HepG2 (cell line): ENCODE data around the gene KDM5A.

Experiments
- ARHGAP35 ChIP-seq: sonication (generic); formaldehyde crosslinking; IDR thresholded peaks from 2 replicates; pipeline ENCODE4 v1.9.0; 2022; ENCODE audit warnings: mild to moderate bottlenecking, inconsistent platforms, moderate library complexity, missing genetic modification reagents, borderline replicate concordance
- ATF3 ChIP-seq: sonication (generic); formaldehyde crosslinking; IDR thresholded peaks from 2 replicates; pipeline ENCODE4 v1.4.0; 2020; ENCODE audit warnings: missing genetic modification reagents
- CREM ChIP-seq, 2 experiments: sonication (generic) in 1 of 2; formaldehyde crosslinking in 1 of 2; IDR thresholded peaks; 2 replicates each; pipeline versions ENCODE4 v1.4.0 to v1.6.1; 2016 to 2020; ENCODE audit warnings: antibody characterized with exemption in 1 of 2, mild to moderate bottlenecking in 1 of 2, missing genetic modification reagents in 1 of 2
- ETS1 ChIP-seq: sonication (generic); formaldehyde crosslinking; IDR thresholded peaks from 2 replicates; pipeline ENCODE4 v1.4.0; 2020; ENCODE audit warnings: missing genetic modification reagents
- HNRNPL ChIP-seq: fragments of 200-400 bp; formaldehyde crosslinking; IDR thresholded peaks from 2 replicates; pipeline ENCODE4 v1.6.1; 2017; ENCODE audit warnings: mild to moderate bottlenecking, low read depth, low read length
- POLR2A ChIP-seq, 2 experiments: IDR thresholded peaks; 2 replicates each; pipeline ENCODE4 v1.6.1; 2011; ENCODE audit warnings: low read depth in 2 of 2, low read length in 2 of 2, mild to moderate bottlenecking in 1 of 2, moderate library complexity in 1 of 2; ENCODE audit not compliant: insufficient read depth in 1 of 2
- SRF ChIP-seq: IDR thresholded peaks from 2 replicates; pipeline ENCODE4 v1.6.1; 2011; ENCODE audit warnings: mild to moderate bottlenecking, low read depth, low read length, moderate library complexity
- ZKSCAN1 ChIP-seq: fragments of 150-350 bp; IDR thresholded peaks from 2 replicates; pipeline ENCODE4 v1.6.1; 2014; ENCODE audit warnings: low read length
- ZNF136 ChIP-seq: sonication (generic); formaldehyde crosslinking; IDR thresholded peaks from 2 replicates; pipeline ENCODE4 v1.8.1; 2022; ENCODE audit warnings: low read depth, mild to moderate bottlenecking, moderate library complexity, missing genetic modification reagents
- ZNF615 ChIP-seq: sonication (generic); formaldehyde crosslinking; IDR thresholded peaks from 2 replicates; pipeline ENCODE4 v1.5.0; 2020; ENCODE audit warnings: mild to moderate bottlenecking, missing genetic modification reagents, borderline replicate concordance
- ZSCAN31 ChIP-seq: sonication (generic); formaldehyde crosslinking; IDR thresholded peaks from 2 replicates; pipeline ENCODE4 v1.5.0; 2020; ENCODE audit warnings: low read depth, mild to moderate bottlenecking, missing genetic modification reagents
- TF ChIP-seq, protein P1 (sequence below): sonication (generic); formaldehyde crosslinking; IDR thresholded peaks from 2 replicates; pipeline ENCODE4 v1.5.0; 2020; ENCODE audit warnings: mild to moderate bottlenecking, missing genetic modification reagents, moderate library complexity

- no peak for TF ChIP-seq ZNF136 (CRISPR knock-in tag)
- no peak for TF ChIP-seq SRF
- TF ChIP-seq, protein P1, sequence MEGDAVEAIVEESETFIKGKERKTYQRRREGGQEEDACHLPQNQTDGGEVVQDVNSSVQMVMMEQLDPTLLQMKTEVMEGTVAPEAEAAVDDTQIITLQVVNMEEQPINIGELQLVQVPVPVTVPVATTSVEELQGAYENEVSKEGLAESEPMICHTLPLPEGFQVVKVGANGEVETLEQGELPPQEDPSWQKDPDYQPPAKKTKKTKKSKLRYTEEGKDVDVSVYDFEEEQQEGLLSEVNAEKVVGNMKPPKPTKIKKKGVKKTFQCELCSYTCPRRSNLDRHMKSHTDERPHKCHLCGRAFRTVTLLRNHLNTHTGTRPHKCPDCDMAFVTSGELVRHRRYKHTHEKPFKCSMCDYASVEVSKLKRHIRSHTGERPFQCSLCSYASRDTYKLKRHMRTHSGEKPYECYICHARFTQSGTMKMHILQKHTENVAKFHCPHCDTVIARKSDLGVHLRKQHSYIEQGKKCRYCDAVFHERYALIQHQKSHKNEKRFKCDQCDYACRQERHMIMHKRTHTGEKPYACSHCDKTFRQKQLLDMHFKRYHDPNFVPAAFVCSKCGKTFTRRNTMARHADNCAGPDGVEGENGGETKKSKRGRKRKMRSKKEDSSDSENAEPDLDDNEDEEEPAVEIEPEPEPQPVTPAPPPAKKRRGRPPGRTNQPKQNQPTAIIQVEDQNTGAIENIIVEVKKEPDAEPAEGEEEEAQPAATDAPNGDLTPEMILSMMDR (CRISPR knock-in tag): no peak
- TF ChIP-seq CREM (IDR thresholded peaks at IDR 0.05): no peak
- no peak for TF ChIP-seq CREM (CRISPR knock-in tag; IDR thresholded peaks at IDR 0.05)
- no peak for TF ChIP-seq HNRNPL
- no peak for TF ChIP-seq ARHGAP35 (CRISPR knock-in tag)
- no peak for TF ChIP-seq ZNF615 (CRISPR knock-in tag)
- TF ChIP-seq ETS1 (CRISPR knock-in tag): no peak
- no peak for TF ChIP-seq POLR2A (IDR thresholded peaks at IDR 0.05; ENCODE audit: insufficient read depth in 1 of 2, low read depth in 2 of 2, low read length in 2 of 2)
- no peak for TF ChIP-seq ATF3 (CRISPR knock-in tag)
- TF ChIP-seq ZKSCAN1: no peak
- TF ChIP-seq ZSCAN31 (CRISPR knock-in tag): no peak
Measured at GRCh38 chr12:253116-253831, 135.8 kb downstream of the KDM5A start.
